HepG2 (cell line): ENCODE results near the gene MCF2L. TPM values are rescaled to one million over a fixed set of nuclear protein-coding genes. Genes with fewer than 3 reads are reported as not detected.
A peak's percentile ranks its signal among the peaks of the same experiment; 100 is the strongest.

ENCODE experiments used
- ATAC-seq: fragments of 200-7000 bp; cut with Tn5 transposase; 3 replicates; pipeline ENCODE4 v1.9.1; 2020; ENCODE audit warnings: mild to moderate bottlenecking, moderate library complexity
- BruUV-seq: library from RNA; stranded (reverse); fragments of 400-500 nt; replicated peaks from 2 replicates; lab custom pipeline; 2021; lab: Mats Ljungman, UMichigan
- CTCF ChIA-PET: fragments of 300-600 bp; formaldehyde crosslinking; extraction: SDS; loops from one replicate; lab custom pipeline; 2021; ENCODE audit warnings: low total read pairs, inconsistent platforms, low intra/inter-chr PET ratio; lab: Yijun Ruan, JAX
- POLR2A ChIA-PET: fragments of 350-600 bp; sonication (Branson Sonifier 250); formaldehyde crosslinking; loops from one replicate; lab custom pipeline; 2020; ENCODE audit warnings: antibody characterized with exemption, inconsistent platforms; lab: Yijun Ruan, JAX
- DNase-seq: peaks from one replicate; pipeline ENCODE4 v3.0.0-alpha.2; 2015; ENCODE audit warnings: low spot score
- FAIRE-seq: peaks from 3 replicates; lab custom pipeline; 2011; peaks lifted over from hg19 to GRCh38; lab: Jason Lieb, UNC
- H2AFZ ChIP-seq: one replicate; pipeline ENCODE4 v1.6.1; 2011; ENCODE audit warnings: low read length, inconsistent platforms
- H3K27ac ChIP-seq: fragments of 300-600 bp; 3 replicates; pipeline ENCODE4 v1.8.0; 2011; ENCODE audit warnings: mixed run types, mild to moderate bottlenecking, mixed read lengths, low read length, inconsistent platforms; ENCODE audit not compliant: insufficient read depth; ENCODE audit errors: extremely low read length
- H3K27me3 ChIP-seq, 2 experiments: fragments of 200-600 bp in 1 of 2; 2 replicates in 1 of 2; 3 replicates in 1 of 2; pipeline versions ENCODE4 v1.6.0 to v1.8.0; 2011; ENCODE audit warnings: low read length in 2 of 2, mild to moderate bottlenecking in 2 of 2, moderate library complexity in 2 of 2, inconsistent platforms in 1 of 2; ENCODE audit not compliant: insufficient read depth in 2 of 2, control insufficient read depth in 1 of 2
- H3K36me3 ChIP-seq, 2 experiments: fragments of 200-600 bp in 1 of 2; replicated peaks in 1 of 2; 2 replicates in 1 of 2; 3 replicates in 1 of 2; pipeline versions ENCODE4 v1.5.1 to v1.8.0; 2011; ENCODE audit warnings: low read length in 2 of 2, inconsistent platforms in 1 of 2; ENCODE audit not compliant: insufficient read depth in 2 of 2, control insufficient read depth in 1 of 2
- H3K4me1 ChIP-seq: 2 replicates; pipeline ENCODE4 v1.5.1; 2012; ENCODE audit warnings: low read length, inconsistent platforms; ENCODE audit not compliant: insufficient read depth
- H3K4me2 ChIP-seq: 2 replicates; pipeline ENCODE4 v1.6.0; 2011; ENCODE audit warnings: low read depth, low read length, inconsistent platforms
- H3K4me3 ChIP-seq, 3 experiments: fragments of 200-600 bp in 1 of 3; sonication (generic), shearing (Covaris generic) in 1 of 3; replicated peaks in 1 of 3; 2 replicates each; pipeline ENCODE4 v1.5.1; 2011 to 2016; ENCODE audit warnings: low read length in 3 of 3, inconsistent platforms in 2 of 3, low read depth in 2 of 3, mild to moderate bottlenecking in 2 of 3, control low read depth in 1 of 3, mixed read lengths in 1 of 3; ENCODE audit not compliant: insufficient read depth in 1 of 3
- H3K79me2 ChIP-seq: one replicate; pipeline ENCODE4 v1.6.1; 2011; ENCODE audit warnings: low read length, inconsistent platforms; ENCODE audit not compliant: insufficient read depth
- H3K9ac ChIP-seq: 2 replicates; pipeline ENCODE4 v1.6.0; 2011; ENCODE audit warnings: mild to moderate bottlenecking, low read depth, low read length, inconsistent platforms; ENCODE audit not compliant: insufficient read depth
- H3K9me3 ChIP-seq: 2 replicates; pipeline ENCODE4 v1.5.1; 2012; ENCODE audit warnings: mild to moderate bottlenecking, low read length
- H4K20me1 ChIP-seq: 2 replicates; pipeline ENCODE4 v1.6.0; 2011; ENCODE audit warnings: inconsistent platforms, mild to moderate bottlenecking, low read length, moderate library complexity; ENCODE audit not compliant: insufficient read depth
- CCAR2 ChIP-seq: fragments of 200-400 bp; formaldehyde crosslinking; optimal IDR thresholded peaks from 2 replicates; pipeline ENCODE3; 2018; ENCODE audit warnings: low read depth, mild to moderate bottlenecking, low read length, moderate library complexity
- ISX ChIP-seq: sonication (generic); formaldehyde crosslinking; conservative IDR thresholded peaks from 2 replicates; pipeline ENCODE4 v1.5.0; 2020; ENCODE audit warnings: missing genetic modification reagents
- WGBS: methylation state at CpG from one replicate; pipeline ENCODE4 v1.1.6; 2017; ENCODE audit warnings: low lambda C conversion rate; 5-methylcytosine and 5-hydroxymethylcytosine counted together
- in situ Hi-C: cut with HindIII; loops from 2 replicates; pipeline ENCODE4 v1.10.0; 2017; ENCODE audit warnings: low pct_unique_long_range_greater_than_20kb; ENCODE audit not compliant: extremely low pct_ligation_motif_present
- intact Hi-C: fragments of 100-400 bp; cut with micrococcal nuclease; formaldehyde crosslinking; loops from one replicate; pipeline ENCODE4 v1.10.0; 2022; ENCODE audit not compliant: unreplicated experiment
- polyA plus RNA-seq, 8 experiments: library from polyadenylated mRNA; depleted of rRNA in 3 of 8; stranded (reverse) in 7 of 8; unstranded in 1 of 8; fragments of >200 nt; fragmentation: Illumina TruSeq in 4 of 8; extraction: Trizol in 4 of 8; gene quantifications; 2 replicates each; pipeline versions ENCODE4 v1.2.1 to v1.2.3, GENCODE V29; 2011 to 2016; ENCODE audit warnings: low read depth in 4 of 8, missing spikeins in 1 of 8, mixed read lengths in 1 of 8; ENCODE audit not compliant: insufficient read depth in 1 of 8
- total RNA-seq, 5 experiments: library from RNA; depleted of rRNA; stranded (reverse); fragments of >200 nt; fragmentation: Illumina TruSeq; extraction: Trizol; gene quantifications; 2 replicates each; pipeline ENCODE4 v1.2.3, GENCODE V29; 2016; ENCODE audit warnings: low read depth in 1 of 5
- TF ChIP-seq, protein P1 (sequence below): sonication (generic); formaldehyde crosslinking; IDR thresholded peaks from 2 replicates; pipeline ENCODE4 v1.5.1; 2020; ENCODE audit warnings: mild to moderate bottlenecking, missing genetic modification reagents, moderate library complexity

Gene MCF2L
- total and polyA plus RNA-seq, 2 of the 13 experiments (the other 11 are each of a cell fraction or from before 2014, with no cell fraction given) = 19.4 to 28.4 TPM

DNA sequence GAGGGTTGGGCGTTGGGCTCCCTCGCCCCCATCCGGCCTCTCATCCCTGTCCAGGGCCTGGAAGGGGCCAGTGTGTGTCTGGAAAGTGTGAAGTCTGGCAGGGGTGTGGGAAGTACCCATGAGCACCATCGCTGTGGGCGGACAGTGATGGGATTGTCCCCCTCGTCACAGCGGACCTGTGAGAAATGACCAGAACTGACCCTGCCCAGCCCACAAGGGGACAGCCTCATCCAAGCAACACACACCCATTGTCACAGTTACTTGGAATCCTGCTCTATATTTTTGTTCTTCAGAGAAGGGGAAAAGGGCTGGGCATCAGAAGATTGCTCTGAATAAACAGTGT lies 18.6 kb downstream of the MCF2L start:
- peaks cover 3% of the 10 kb centered on the region; the same call in 1 of the 2 replicates for H4K20me1 ChIP-seq
- intact Hi-C loops (no loop called here), in situ Hi-C loops (no loop called here)
- H3K27ac ChIP-seq = no peak overlapping the region
- POLR2A ChIA-PET = interaction anchor here (1.3 kb wide), 1 partner anchor 14 kb away, joined by 4 read pairs; no protein-coding TSS in a partner anchor
- TF ChIP-seq, protein P1, sequence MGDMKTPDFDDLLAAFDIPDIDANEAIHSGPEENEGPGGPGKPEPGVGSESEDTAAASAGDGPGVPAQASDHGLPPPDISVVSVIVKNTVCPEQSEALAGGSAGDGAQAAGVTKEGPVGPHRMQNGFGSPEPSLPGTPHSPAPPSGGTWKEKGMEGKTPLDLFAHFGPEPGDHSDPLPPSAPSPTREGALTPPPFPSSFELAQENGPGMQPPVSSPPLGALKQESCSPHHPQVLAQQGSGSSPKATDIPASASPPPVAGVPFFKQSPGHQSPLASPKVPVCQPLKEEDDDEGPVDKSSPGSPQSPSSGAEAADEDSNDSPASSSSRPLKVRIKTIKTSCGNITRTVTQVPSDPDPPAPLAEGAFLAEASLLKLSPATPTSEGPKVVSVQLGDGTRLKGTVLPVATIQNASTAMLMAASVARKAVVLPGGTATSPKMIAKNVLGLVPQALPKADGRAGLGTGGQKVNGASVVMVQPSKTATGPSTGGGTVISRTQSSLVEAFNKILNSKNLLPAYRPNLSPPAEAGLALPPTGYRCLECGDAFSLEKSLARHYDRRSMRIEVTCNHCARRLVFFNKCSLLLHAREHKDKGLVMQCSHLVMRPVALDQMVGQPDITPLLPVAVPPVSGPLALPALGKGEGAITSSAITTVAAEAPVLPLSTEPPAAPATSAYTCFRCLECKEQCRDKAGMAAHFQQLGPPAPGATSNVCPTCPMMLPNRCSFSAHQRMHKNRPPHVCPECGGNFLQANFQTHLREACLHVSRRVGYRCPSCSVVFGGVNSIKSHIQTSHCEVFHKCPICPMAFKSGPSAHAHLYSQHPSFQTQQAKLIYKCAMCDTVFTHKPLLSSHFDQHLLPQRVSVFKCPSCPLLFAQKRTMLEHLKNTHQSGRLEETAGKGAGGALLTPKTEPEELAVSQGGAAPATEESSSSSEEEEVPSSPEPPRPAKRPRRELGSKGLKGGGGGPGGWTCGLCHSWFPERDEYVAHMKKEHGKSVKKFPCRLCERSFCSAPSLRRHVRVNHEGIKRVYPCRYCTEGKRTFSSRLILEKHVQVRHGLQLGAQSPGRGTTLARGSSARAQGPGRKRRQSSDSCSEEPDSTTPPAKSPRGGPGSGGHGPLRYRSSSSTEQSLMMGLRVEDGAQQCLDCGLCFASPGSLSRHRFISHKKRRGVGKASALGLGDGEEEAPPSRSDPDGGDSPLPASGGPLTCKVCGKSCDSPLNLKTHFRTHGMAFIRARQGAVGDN (CRISPR knock-in tag) = 0 out of 2 replicates have a peak, but pooled peaks have one; percentile 11
- TF ChIP-seq CCAR2 = no peak
- ATAC-seq = no peak
- H3K79me2 ChIP-seq = peaks cover 21% of the 10 kb centered on the region
- WGBS = 100% methylated on average over 4 of the region's 7 CpGs
- no TSS peak for BruUV-seq
- DNase-seq = no peak
- no peaks in the 10 kb centered on the region for H3K9me3 ChIP-seq
- no peak overlapping the region for H3K4me2 ChIP-seq
- no peak overlapping the region for H3K9ac ChIP-seq
- peaks cover 2 to 12% of the 10 kb centered on the region in 2 experiments; a peak in 3 of 5 replicates for H3K36me3 ChIP-seq
- peaks cover 49% of the 10 kb centered on the region for H3K4me1 ChIP-seq
- H3K4me3 ChIP-seq = no peak overlapping the region
- CTCF ChIA-PET = no interaction called here
- H3K27me3 ChIP-seq = no peaks in the 10 kb centered on the region
- no peak for FAIRE-seq
- H2AFZ ChIP-seq = no peak overlapping the region

DNA sequence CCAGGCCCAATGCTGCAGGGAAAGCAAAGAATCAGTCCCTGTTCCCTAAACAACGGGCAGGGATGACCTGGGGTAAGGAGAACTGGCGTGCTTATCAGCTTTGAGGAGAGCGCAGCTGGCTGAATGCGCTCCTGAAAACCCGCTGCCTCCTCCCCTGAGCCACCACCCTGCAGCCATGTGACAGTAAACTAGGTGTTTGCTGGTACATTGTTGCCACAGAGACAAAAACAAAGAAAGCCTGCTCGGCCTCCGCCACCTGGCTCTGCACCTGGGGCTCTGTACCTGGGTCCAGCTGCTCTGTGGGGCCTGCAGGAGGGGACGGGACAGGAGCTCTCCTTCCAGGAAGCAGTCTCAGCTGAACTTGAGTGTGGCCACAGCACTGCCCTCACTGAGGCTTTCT lies 21.8 kb downstream of the MCF2L start:
- Histone ChIP-seq H3K36me3 (peaks cover 2 to 12% of the 10 kb centered on the region in 2 experiments; a peak in 3 of 5 replicates), H3K27me3 (no peaks in the 10 kb centered on the region), H4K20me1 (peaks cover 3% of the 10 kb centered on the region; the same call in 1 of the 2 replicates), H3K9me3 (no peaks in the 10 kb centered on the region), H3K9ac (no peak overlapping the region), H3K79me2 (peaks cover 15% of the 10 kb centered on the region), H3K4me3 (no peak overlapping the region), H3K27ac (no peak overlapping the region), H2AFZ (no peak overlapping the region), H3K4me1 (peaks cover 20% of the 10 kb centered on the region), H3K4me2 (no peak overlapping the region)
- ChIA-PET POLR2A (no interaction called here), CTCF (no interaction called here)
- FAIRE-seq = no peak
- no peak for ATAC-seq
- in situ Hi-C loops (no loop called here), intact Hi-C loops (no loop called here)
- WGBS = 89% methylated on average over 8 of the region's 8 CpGs
- TF ChIP-seq, protein P1 (CRISPR knock-in tag) = 0 out of 2 replicates have a peak, but pooled peaks have one; percentile 9
- no peak for TF ChIP-seq ISX (CRISPR knock-in tag)
- BruUV-seq = no TSS peak
- DNase-seq = no peak
